HL-60 (cell line): ENCODE measurements around the gene ZNF280B.

Experiments
- DNase-seq, 2 experiments: peaks; one replicate each; pipeline ENCODE4 v3.0.0-alpha.2; 2010 to 2020; ENCODE audit warnings: low read depth in 1 of 2, low spot score in 1 of 2
- H3K27ac ChIP-seq: fragments of 250-450 bp; sonication (Bioruptor Pico); replicated peaks from 2 replicates; pipeline ENCODE4 v1.5.1; 2020; ENCODE audit warnings: mild to moderate bottlenecking, moderate library complexity
- H3K27me3 ChIP-seq: fragments of 250-450 bp; sonication (Bioruptor Pico); 2 replicates; pipeline ENCODE4 v1.5.1; 2021; ENCODE audit warnings: mild to moderate bottlenecking, moderate library complexity; ENCODE audit not compliant: insufficient read depth, poor library complexity, severe bottlenecking
- H3K4me3 ChIP-seq: replicated peaks from 2 replicates; pipeline ENCODE4 v1.5.1; 2011; ENCODE audit warnings: mild to moderate bottlenecking, control low read depth, low read length; ENCODE audit not compliant: insufficient read depth
- GABPA ChIP-seq: IDR thresholded peaks from 2 replicates; pipeline ENCODE4 v1.6.1; 2012; ENCODE audit warnings: low read depth
- POLR2AphosphoS5 ChIP-seq: IDR thresholded peaks from 2 replicates; pipeline ENCODE4 v1.6.1; 2012; ENCODE audit warnings: low read depth
- SPI1 ChIP-seq: IDR thresholded peaks from 2 replicates; pipeline ENCODE4 v1.6.1; 2012; ENCODE audit warnings: low read depth, mild to moderate bottlenecking, borderline replicate concordance
- long read RNA-seq: library from polyadenylated mRNA; unstranded; transcript quantifications from one replicate; pipeline ENCODE4 v2.0.0, GENCODE V29; 2020
- TF ChIP-seq, protein P1 (sequence below): IDR thresholded peaks from one replicate; pipeline ENCODE4 v1.5.1; 2011; ENCODE audit warnings: low read length, control low read depth, inconsistent platforms; ENCODE audit not compliant: insufficient read depth
- TF ChIP-seq, protein P2 (sequence below): IDR thresholded peaks from 2 replicates; pipeline ENCODE4 v1.6.1; 2012; ENCODE audit warnings: low read depth; ENCODE audit not compliant: insufficient replicate concordance

ZNF280B gene, protein sequence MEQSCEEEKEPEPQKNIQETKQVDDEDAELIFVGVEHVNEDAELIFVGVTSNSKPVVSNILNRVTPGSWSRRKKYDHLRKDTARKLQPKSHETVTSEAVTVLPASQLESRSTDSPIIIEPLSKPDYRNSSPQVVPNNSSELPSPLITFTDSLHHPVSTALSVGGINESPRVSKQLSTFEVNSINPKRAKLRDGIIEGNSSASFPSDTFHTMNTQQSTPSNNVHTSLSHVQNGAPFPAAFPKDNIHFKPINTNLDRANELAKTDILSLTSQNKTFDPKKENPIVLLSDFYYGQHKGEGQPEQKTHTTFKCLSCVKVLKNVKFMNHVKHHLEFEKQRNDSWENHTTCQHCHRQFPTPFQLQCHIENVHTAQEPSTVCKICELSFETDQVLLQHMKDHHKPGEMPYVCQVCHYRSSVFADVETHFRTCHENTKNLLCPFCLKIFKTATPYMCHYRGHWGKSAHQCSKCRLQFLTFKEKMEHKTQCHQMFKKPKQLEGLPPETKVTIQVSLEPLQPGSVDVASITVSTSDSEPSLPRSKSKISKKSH
- long read RNA-seq, full-length matches to known transcripts: 32 of 38 reads
- long read RNA-seq, partial matches to known transcripts: 0 of 38 reads
- long read RNA-seq, other reads (novel, unspliced or antisense): 6 of 38 reads

DNA sequence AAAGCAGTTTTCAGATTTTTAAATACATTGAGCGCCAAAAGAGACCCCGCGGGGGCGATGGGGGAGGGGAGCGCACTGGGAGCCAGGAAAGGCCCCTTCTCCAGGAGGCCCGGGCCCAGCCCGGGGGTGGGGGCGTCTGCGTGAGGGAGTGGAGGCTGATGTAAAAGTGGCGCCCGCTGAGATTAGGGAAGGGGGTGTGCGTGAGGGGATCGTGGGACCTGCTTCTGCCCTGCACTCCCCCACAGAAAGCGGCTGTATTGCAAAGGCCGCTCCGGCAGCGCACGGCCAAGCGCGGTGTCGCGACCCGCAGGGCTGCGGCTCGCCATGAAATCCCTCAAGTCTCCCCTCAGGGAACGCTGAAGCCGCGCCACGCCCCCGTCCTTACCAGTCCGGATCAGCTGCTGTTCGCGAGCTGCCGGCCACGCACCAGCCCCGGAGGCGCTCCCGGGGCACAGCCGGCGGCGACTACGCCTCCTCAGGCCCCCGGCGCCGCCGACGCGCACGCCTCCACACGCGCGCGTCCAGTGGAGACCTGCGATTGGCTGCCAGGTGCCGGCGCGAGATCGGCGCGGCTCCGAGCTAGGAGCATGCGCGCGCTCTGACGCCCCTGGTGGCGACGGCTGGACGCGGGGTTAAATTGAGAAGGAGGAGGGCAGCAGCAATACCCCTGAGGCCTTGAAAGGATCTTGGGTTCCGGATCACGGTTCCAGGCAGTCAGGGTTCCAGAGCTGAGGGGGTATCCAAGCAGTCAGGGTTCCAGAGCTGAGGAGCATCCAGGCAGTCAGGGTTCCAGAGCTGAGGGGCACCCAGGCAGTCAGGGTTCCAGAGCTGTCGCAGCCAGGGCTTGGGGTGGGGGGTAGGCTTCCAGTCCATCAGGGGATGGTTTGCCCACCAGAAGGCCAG is at the start of gene ZNF280B:
Gene ZNF280B, minus strand, starts transcription at position 469 of the 903 bp plus-strand sequence. CDS start 19,344 bp downstream, outside the sequence.
- H3K4me3 ChIP-seq: peak within 1 kb of the TSS; percentile 92
- TF ChIP-seq GABPA (no peak), SPI1 (no peak), POLR2AphosphoS5 (peak; percentile 51; the same call in 1 of the 2 replicates)
- TF ChIP-seq, protein P1, sequence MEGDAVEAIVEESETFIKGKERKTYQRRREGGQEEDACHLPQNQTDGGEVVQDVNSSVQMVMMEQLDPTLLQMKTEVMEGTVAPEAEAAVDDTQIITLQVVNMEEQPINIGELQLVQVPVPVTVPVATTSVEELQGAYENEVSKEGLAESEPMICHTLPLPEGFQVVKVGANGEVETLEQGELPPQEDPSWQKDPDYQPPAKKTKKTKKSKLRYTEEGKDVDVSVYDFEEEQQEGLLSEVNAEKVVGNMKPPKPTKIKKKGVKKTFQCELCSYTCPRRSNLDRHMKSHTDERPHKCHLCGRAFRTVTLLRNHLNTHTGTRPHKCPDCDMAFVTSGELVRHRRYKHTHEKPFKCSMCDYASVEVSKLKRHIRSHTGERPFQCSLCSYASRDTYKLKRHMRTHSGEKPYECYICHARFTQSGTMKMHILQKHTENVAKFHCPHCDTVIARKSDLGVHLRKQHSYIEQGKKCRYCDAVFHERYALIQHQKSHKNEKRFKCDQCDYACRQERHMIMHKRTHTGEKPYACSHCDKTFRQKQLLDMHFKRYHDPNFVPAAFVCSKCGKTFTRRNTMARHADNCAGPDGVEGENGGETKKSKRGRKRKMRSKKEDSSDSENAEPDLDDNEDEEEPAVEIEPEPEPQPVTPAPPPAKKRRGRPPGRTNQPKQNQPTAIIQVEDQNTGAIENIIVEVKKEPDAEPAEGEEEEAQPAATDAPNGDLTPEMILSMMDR: peak; percentile 82
- TF ChIP-seq, protein P2, sequence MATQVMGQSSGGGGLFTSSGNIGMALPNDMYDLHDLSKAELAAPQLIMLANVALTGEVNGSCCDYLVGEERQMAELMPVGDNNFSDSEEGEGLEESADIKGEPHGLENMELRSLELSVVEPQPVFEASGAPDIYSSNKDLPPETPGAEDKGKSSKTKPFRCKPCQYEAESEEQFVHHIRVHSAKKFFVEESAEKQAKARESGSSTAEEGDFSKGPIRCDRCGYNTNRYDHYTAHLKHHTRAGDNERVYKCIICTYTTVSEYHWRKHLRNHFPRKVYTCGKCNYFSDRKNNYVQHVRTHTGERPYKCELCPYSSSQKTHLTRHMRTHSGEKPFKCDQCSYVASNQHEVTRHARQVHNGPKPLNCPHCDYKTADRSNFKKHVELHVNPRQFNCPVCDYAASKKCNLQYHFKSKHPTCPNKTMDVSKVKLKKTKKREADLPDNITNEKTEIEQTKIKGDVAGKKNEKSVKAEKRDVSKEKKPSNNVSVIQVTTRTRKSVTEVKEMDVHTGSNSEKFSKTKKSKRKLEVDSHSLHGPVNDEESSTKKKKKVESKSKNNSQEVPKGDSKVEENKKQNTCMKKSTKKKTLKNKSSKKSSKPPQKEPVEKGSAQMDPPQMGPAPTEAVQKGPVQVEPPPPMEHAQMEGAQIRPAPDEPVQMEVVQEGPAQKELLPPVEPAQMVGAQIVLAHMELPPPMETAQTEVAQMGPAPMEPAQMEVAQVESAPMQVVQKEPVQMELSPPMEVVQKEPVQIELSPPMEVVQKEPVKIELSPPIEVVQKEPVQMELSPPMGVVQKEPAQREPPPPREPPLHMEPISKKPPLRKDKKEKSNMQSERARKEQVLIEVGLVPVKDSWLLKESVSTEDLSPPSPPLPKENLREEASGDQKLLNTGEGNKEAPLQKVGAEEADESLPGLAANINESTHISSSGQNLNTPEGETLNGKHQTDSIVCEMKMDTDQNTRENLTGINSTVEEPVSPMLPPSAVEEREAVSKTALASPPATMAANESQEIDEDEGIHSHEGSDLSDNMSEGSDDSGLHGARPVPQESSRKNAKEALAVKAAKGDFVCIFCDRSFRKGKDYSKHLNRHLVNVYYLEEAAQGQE: no peak
- H3K27ac ChIP-seq: peak within 1 kb of the TSS; percentile 55
- peak; percentile 78 to 87 for DNase-seq
- no peaks in the 10 kb centered on the region for H3K27me3 ChIP-seq

DNA sequence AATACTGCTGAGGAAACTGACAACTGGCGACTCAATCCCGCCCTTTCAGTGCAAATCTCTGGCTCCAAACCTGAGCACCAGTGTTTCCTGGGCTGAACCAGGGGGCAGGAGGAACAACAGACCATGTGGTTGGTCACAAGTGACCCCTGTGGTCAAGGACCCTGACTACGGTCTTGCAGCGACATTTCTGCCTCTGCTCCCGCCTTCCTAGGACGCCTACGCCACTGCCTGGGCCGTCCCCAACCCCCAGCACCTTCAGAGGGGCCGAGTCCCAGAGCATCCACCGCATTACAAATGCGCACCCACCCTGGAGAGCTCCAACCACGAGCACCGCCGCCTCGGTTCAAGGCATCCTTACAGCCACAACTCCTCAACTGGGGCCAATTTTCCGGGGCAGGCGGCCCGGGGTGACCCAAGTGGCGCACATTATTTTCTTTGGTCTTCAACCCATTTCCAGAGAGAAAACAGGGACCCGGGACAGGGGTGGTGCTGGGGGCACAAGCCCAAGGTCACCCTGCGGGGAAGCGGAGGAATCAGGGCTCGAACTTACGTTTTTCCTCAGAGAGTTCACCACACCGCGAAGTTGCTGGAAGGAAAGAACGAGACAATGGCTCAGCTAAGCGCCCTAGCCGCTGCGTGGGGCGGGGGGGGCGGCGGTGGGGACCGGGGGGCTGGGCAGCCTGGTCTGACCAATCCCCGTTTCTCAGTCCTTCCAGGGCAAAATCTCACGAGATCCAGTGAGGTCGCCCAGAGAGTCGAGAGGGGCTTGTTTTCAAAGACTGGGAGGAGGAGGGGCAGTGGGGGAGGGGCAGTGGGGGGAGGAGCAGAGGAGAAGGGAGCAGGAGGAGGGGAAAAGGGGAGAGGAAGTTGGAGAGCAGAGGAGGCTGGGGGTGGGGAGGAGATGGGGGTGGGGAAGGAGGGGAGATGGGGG is 48.7 kb upstream of the ZNF280B start:
- TF ChIP-seq GABPA: no peak
- TF ChIP-seq, protein P1: no peak
- TF ChIP-seq POLR2AphosphoS5: no peak
- TF ChIP-seq SPI1: no peak
- TF ChIP-seq, protein P2: peak; percentile 63
- no peaks in the 10 kb centered on the region for H3K27me3 ChIP-seq
- peak overlapping the region; percentile 57 for H3K4me3 ChIP-seq
- H3K27ac ChIP-seq: peak overlapping the region; percentile 93
- peak in 1 of 2 experiments; percentile 87 for DNase-seq

DNA sequence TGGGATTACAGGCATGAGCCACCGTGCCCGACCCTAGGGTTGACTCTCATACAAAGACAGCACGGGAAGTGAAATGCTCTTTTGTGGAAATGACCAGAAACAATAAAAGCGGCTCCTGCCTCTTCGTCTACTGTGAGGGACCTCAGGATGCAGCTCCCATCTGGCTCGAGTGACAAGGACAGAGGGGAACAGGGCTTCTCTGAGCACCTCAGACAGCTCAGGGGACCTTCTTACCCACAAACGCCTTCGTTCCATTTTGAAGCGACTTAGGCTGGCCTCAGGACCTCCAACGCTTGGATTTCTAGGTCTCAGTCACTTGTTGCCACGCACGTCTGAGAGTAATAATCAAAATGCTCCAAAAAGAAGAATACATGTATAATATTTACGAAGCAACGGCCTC is 48.0 kb upstream of the ZNF280B start:
- Histone ChIP-seq H3K27ac (peak overlapping the region; percentile 93), H3K27me3 (no peaks in the 10 kb centered on the region), H3K4me3 (peak overlapping the region; percentile 57)
- DNase-seq: no peak
- TF ChIP-seq SPI1: no peak
- no peak for TF ChIP-seq GABPA
- TF ChIP-seq, protein P1: no peak
- TF ChIP-seq POLR2AphosphoS5: no peak
- TF ChIP-seq, protein P2: no peak
